ENCODE results near the gene ITPR1.
"Not testable (repeated sequence)": the region's sequence is repeated elsewhere in the genome, so short reads cannot be mapped to it uniquely, and the experiment has no call there.

Gene ITPR1

DNA sequence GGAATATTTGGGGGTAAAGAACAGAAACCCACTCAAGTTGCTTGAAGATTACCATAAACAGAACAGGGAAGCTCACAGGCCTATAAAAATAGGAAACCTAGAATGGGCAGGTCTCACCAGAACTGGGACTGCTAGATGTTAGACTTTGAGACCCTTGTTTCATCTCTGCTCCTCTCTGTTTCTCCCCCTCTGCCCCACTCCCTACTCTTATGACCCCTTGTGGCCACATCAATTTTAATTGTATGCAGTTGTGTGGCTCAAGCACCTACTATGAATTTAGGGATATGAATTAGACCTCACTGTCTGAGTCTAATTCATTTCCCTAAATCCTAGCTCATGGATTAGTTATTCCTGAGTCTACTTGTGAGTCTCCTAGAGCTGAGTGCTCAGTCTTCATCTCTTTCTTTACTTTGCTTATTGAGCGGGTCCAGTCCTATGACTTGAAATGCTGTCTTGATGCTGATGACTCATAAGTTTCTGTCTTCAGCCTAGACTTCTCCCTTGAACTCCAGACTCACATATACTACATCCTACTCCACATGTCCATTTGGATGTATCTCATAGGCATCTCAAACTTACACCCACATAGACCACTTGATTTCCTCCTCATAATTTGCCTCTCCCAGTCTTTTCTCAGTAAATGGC is 78.7 kb downstream of the ITPR1 start:
- DNase-seq (ENCODE audit: low read depth in 2 of 2) = no peak

GRCh38 chr3:4573153-4573552 is 80.0 kb downstream of the ITPR1 start:
- DNase-seq (ENCODE audit: low read depth in 2 of 2) = no peak

DNA sequence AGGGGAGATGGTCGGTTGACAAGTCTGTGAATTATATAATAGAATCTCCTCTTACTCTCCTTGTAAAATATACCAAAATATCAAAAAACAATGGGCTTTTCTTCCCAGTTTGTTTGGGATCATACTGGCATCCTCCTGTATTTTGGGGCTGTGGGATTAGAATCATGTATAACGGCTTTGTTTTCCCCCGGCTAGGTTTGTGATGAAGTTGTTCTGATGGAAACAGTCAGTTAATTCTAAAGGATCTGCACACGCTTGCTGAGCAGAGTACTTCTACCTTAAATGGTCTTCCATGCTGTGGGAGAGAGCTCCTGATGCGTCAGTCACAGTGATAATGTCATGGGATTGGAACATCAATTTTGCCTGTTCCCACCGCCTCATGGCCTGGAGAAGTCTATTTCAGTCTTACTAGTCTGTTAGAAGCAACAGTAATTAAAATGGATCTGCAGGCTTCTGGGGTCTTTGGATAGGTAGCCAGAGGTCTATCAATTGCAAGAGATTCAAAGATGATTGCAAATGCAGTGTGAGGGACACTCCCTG is 81.3 kb downstream of the ITPR1 start:
- no peak for DNase-seq (ENCODE audit: low read depth in 2 of 2)

- DNase-seq (ENCODE audit: low read depth in 2 of 2) = no peak
These were observed 82.2 kb downstream of the ITPR1 start for GRCh38 chr3:4575381-4575780.

GRCh38 chr3:4577721-4578120 is 84.6 kb downstream of the ITPR1 start:
- no peak for DNase-seq (ENCODE audit: low read depth in 2 of 2)

DNA sequence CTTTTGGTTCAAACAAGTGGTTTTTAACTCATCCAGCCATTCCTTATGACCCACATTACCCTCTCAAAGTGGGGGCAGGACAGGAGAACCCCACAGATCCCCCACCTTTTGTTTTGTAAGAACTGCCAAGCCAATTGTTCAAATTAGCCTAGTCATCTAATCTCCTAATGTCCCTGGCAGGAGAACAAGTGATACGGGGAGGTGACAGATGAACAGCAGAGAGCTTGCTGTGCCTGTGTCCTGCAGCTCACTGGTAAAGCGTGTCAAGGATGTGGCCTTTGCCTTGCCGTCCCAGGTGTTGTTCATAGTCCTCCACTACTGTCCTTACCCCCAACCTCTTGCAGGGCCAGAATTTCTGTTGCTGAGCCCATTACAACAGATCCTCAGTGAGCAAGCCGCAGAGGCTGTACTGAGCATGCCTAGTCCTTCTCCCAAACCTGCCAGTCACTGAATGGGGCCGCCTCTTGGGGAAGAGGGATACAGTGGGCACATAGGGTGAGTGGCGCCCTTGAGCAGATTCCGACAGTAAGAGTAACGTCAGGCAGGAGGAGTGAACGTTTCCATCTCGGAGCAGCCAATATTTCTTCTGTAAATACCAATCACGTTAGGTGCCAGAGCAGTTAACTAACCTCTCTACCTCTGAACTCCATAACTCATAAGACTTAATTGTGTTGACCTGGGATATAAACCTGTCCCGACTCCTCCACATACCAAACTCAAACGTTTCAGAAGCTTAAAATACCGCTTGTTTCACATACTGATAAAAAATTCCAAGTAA is 87.4 kb downstream of the ITPR1 start:
- DNase-seq (ENCODE audit: low read depth in 2 of 2) = no peak

- no peak for DNase-seq (ENCODE audit: low read depth in 2 of 2)
These were observed 87.9 kb downstream of the ITPR1 start for GRCh38 chr3:4581124-4581424.

DNA sequence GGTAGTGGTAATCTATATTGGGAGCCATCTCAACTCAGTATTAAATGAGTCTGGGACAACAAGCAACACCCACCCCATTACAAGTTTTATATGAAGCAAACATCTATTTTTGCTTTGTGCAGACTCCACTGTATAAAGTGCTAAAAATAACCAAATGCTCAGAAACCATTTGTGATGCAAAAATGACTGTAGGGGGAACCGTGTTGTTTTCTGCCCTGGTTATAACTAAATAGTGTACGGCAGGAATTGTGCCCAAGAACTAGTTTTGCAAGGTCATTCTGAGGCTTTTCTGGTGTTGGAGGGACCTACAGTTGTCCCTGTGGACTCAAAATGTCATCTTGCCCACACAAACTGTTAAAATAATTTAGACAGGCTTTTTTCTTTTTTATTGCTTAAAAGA is 88.3 kb downstream of the ITPR1 start:
- no peak for DNase-seq (ENCODE audit: low read depth in 2 of 2)

GRCh38 chr3:4581920-4582611 is 88.9 kb downstream of the ITPR1 start:
- no peak for DNase-seq (ENCODE audit: low read depth in 2 of 2)

- no peak for DNase-seq (ENCODE audit: low read depth in 2 of 2)
These were observed 89.5 kb downstream of the ITPR1 start for GRCh38 chr3:4582624-4583023.

GRCh38 chr3:4583416-4583815 is 90.3 kb downstream of the ITPR1 start:
- DNase-seq (ENCODE audit: low read depth in 2 of 2) = no peak

GRCh38 chr3:4584456-4585249 is 91.5 kb downstream of the ITPR1 start:
- no peak for DNase-seq (ENCODE audit: low read depth in 2 of 2)

GRCh38 chr3:4586381-4586780 is 93.2 kb downstream of the ITPR1 start:
- no peak for DNase-seq (ENCODE audit: low read depth in 2 of 2)

GRCh38 chr3:4587061-4587837 is 94.1 kb downstream of the ITPR1 start:
- no peak for DNase-seq (ENCODE audit: low read depth in 2 of 2)

DNA sequence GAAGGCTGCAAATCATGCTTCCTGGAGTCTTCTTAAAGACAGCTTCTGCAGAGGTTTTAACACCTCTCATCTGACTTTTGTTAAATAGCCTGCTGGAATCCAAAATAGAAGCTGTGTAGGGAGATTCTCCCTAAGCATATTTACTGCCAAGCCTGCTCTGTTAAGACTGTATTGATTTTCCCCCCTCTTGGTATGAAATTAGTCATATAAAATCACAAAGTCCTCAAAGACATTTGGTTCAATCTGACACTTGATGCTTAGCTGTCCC is 94.6 kb downstream of the ITPR1 start:
- no peak for DNase-seq (ENCODE audit: low read depth in 2 of 2)

DNA sequence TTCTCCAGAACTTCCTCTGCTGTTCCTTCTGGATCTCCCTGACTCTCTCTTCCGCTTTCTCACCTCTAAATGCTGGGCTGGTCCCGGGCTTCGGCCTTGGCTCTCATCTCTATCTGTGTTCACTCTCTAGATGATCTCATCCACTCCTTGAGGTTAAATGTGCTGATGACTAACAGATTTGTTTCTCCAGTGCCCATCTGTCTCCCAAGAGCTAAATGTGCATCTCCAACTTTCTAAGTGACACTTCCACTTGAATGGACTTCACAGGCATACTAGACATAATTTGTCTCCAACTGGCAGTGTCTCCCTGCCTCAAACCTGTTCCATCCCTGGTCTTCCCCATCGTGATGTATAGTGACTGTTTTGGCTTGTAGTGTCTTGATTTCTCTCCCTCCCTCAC is 95.3 kb downstream of the ITPR1 start:
- DNase-seq (ENCODE audit: low read depth in 2 of 2) = no peak

- no peak for DNase-seq (ENCODE audit: low read depth in 2 of 2)
These were observed 96.4 kb downstream of the ITPR1 start for GRCh38 chr3:4589475-4590097.

- DNase-seq (ENCODE audit: low read depth in 2 of 2) = not testable (repeated sequence)
These were observed 97.7 kb downstream of the ITPR1 start for GRCh38 chr3:4590849-4591248.

- no peak for DNase-seq (ENCODE audit: low read depth in 2 of 2)
These were observed 98.5 kb downstream of the ITPR1 start for GRCh38 chr3:4591669-4592068.

- no peak for DNase-seq (ENCODE audit: low read depth in 2 of 2)
These were observed 99.9 kb downstream of the ITPR1 start for GRCh38 chr3:4593014-4593413.

GRCh38 chr3:4595710-4596113 is 102.6 kb downstream of the ITPR1 start:
- no peak for DNase-seq (ENCODE audit: low read depth in 2 of 2)
